Neural crest cell (in vitro differentiated cells): Measurements from ENCODE around the gene TDRD1. TPM values are rescaled to one million over a fixed set of nuclear protein-coding genes. Genes with fewer than 3 reads are reported as not detected.

Source experiments
- DNase-seq: peaks from one replicate; pipeline ENCODE4 v3.0.0; 2021; ENCODE audit warnings: low read depth, mixed read lengths, low spot score
- H3K27ac Mint-ChIP-seq: one replicate; pipeline ENCODE4 v1.8.0; 2021; ENCODE audit warnings: mild to moderate bottlenecking, mixed read lengths; ENCODE audit not compliant: unreplicated experiment
- H3K27me3 Mint-ChIP-seq: 2 replicates; pipeline ENCODE4 v1.8.0; 2021; ENCODE audit warnings: low read depth, mild to moderate bottlenecking, mixed read lengths
- H3K36me3 Mint-ChIP-seq: 2 replicates; pipeline ENCODE4 v1.8.0; 2021; ENCODE audit warnings: low read depth, mild to moderate bottlenecking, mixed read lengths
- H3K4me1 Mint-ChIP-seq: 2 replicates; pipeline ENCODE4 v1.8.0; 2021; ENCODE audit warnings: mixed read lengths
- H3K4me3 Mint-ChIP-seq: one replicate; pipeline ENCODE4 v1.8.0; 2021; ENCODE audit warnings: mild to moderate bottlenecking, mixed read lengths
- H3K9me3 Mint-ChIP-seq: 2 replicates; pipeline ENCODE4 v1.8.0; 2021; ENCODE audit warnings: mixed read lengths
- CTCF ChIP-seq: fragments of 200-600 bp; sonication (generic); conservative IDR thresholded peaks from 2 replicates; pipeline ENCODE4 v1.5.0; 2021; ENCODE audit warnings: antibody characterized with exemption, mild to moderate bottlenecking
- total RNA-seq: library from RNA; stranded (reverse); gene quantifications from 2 replicates; pipeline ENCODE4 v1.2.1, GENCODE V29; 2021

The TDRD1 gene
- total RNA-seq, 1 donor from 2014 or later, result not detected

DNA sequence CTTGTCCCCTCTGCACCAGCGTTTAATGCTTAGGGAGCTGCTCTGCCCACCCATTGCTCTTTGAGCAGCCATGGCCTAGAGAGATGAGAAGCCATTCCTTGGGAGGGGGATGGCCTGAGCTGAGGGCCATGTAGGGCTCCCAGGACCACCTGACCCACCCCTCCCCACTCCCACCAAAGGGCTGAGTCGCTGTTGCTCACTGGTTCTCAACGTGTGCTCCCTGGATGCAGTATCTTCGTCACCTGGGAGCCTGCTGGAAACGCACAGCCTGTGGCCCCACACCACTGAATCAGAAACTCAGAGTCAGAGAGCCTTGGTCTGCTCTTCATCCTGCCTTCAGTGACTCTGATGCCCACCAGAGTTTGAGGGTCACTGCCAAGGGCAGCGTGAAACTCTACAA is 96.9 kb downstream of the TDRD1 start:
- no peak for DNase-seq
- no peak for TF ChIP-seq CTCF
- no peak overlapping the region for H3K27ac Mint-ChIP-seq
- H3K4me1 Mint-ChIP-seq, result no peaks in the 10 kb centered on the region
- H3K36me3 Mint-ChIP-seq, result no peaks in the 10 kb centered on the region
- H3K4me3 Mint-ChIP-seq, result no peak overlapping the region
- H3K27me3 Mint-ChIP-seq, result peaks cover 2% of the 10 kb centered on the region
- no peaks in the 10 kb centered on the region for H3K9me3 Mint-ChIP-seq

DNA sequence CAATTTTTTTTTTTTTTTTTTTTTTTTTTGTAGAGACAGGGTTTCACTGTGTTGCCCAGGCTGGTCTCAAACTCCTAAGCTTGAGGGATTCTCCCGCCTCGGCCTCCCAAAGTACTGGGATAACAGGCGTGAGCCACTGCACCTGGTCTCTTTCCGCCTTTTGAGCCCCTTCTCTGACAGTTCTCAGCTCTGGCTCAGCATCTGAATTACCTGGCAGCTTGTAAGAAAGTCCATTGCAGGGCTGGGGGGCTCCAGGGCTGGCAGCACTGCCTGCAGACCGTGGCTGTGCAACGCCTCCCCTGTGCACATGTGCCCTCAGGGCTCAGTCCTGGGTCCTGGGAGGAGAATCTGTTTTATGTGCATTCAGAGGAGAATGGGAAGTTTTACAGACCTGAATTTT is 97.5 kb downstream of the TDRD1 start:
- Mint-ChIP-seq H3K36me3 (no peaks in the 10 kb centered on the region), H3K27me3 (peaks cover 2% of the 10 kb centered on the region), H3K27ac (no peak overlapping the region), H3K4me3 (no peak overlapping the region), H3K9me3 (no peaks in the 10 kb centered on the region), H3K4me1 (no peaks in the 10 kb centered on the region)
- no peak for DNase-seq
- no peak for TF ChIP-seq CTCF

- Mint-ChIP-seq H3K36me3 (no peaks in the 10 kb centered on the region), H3K27me3 (peaks cover 2% of the 10 kb centered on the region), H3K9me3 (no peaks in the 10 kb centered on the region), H3K4me3 (no peak overlapping the region), H3K4me1 (no peaks in the 10 kb centered on the region), H3K27ac (peak overlapping the region; percentile 94)
- DNase-seq, result no peak
- no peak for TF ChIP-seq CTCF
Observed at GRCh38 chr10:114278140-114278883, 99.2 kb downstream of the TDRD1 start.

DNA sequence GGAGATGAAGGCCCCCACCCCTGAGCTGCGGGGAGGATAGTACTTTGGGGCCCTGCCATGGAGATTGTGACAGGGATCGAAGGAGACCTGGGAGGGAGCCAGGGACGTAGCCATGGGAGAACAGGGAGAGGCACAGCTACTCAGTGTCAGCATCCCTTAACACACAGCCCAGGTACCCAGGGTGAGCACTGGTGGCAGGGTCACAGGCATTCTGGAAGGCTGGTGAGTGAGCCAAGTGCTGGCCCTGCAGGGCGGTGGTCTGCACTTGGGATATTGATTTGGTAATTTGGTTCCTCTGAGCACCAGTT is 99.7 kb downstream of the TDRD1 start:
- peaks cover 2% of the 10 kb centered on the region for H3K27me3 Mint-ChIP-seq
- no peak for DNase-seq
- no peak overlapping the region for H3K27ac Mint-ChIP-seq
- H3K4me3 Mint-ChIP-seq, result no peak overlapping the region
- H3K36me3 Mint-ChIP-seq, result no peaks in the 10 kb centered on the region
- no peaks in the 10 kb centered on the region for H3K4me1 Mint-ChIP-seq
- TF ChIP-seq CTCF, result no peak
- H3K9me3 Mint-ChIP-seq, result no peaks in the 10 kb centered on the region

DNA sequence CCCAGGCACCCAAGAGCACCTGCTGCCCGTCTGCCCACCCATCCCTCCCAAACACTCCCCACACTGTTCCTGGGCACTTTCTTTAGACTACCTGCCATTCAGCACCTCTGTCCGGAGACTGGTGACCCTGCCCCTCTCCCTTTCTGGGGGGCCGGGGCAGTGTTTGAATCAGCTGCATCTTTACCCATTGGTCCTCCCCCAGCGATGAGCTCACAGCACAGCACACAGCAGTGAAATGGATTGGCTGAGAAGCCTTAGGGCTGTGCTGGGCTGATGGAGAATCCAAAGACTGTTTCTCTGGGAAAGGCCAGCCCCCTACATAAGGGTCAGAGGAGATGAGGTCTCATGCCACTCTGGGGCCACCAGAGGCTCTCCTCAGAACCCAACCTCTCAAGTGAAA is 100.1 kb downstream of the TDRD1 start:
- Mint-ChIP-seq H3K4me1 (no peaks in the 10 kb centered on the region), H3K9me3 (no peaks in the 10 kb centered on the region), H3K4me3 (no peak overlapping the region), H3K36me3 (no peaks in the 10 kb centered on the region), H3K27me3 (no peaks in the 10 kb centered on the region), H3K27ac (no peak overlapping the region)
- no peak for TF ChIP-seq CTCF
- DNase-seq, result no peak
